ENCODE data around the gene YPEL2. TPM values are rescaled to one million over a fixed set of nuclear protein-coding genes. Genes with fewer than 3 reads are reported as not detected.
A peak's percentile ranks its signal among the peaks of the same experiment; 100 is the strongest.

YPEL2 gene
- total RNA-seq, 2 donors from 2014 or later: 22.8 to 27.7 TPM

DNA sequence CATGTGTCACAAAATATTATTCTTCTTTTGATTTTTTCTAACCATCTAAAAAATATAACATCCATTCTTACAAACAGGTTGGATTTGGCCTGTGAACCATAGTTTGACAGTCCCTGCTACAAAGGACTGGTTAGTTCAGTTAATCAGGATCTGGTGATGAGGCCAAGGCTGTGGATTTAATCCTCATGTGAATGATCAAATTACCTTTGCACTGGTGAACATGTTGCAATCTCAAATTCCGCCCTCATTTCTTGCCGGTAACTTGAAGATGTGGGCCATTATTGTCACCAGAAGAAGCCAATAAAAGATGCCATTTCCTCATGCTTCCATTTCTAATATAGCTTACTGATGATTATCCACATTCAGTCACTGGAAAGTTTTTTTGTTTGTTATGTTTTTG is 35.3 kb upstream of the YPEL2 start:
- TF ChIP-seq, protein P1, sequence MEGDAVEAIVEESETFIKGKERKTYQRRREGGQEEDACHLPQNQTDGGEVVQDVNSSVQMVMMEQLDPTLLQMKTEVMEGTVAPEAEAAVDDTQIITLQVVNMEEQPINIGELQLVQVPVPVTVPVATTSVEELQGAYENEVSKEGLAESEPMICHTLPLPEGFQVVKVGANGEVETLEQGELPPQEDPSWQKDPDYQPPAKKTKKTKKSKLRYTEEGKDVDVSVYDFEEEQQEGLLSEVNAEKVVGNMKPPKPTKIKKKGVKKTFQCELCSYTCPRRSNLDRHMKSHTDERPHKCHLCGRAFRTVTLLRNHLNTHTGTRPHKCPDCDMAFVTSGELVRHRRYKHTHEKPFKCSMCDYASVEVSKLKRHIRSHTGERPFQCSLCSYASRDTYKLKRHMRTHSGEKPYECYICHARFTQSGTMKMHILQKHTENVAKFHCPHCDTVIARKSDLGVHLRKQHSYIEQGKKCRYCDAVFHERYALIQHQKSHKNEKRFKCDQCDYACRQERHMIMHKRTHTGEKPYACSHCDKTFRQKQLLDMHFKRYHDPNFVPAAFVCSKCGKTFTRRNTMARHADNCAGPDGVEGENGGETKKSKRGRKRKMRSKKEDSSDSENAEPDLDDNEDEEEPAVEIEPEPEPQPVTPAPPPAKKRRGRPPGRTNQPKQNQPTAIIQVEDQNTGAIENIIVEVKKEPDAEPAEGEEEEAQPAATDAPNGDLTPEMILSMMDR (conservative IDR thresholded peaks at IDR 0.05): no peak
- Mint-ChIP-seq H3K36me3 (ENCODE audit: low read depth) (no peaks in the 10 kb centered on the region), H3K27ac (peak overlapping the region; percentile 90), H3K4me1 (peaks cover 21% of the 10 kb centered on the region), H3K9me3 (no peaks in the 10 kb centered on the region), H3K27me3 (ENCODE audit: insufficient read depth) (peaks cover 6% of the 10 kb centered on the region), H3K4me3 (no peak overlapping the region)
- Histone ChIP-seq H3K27ac (ENCODE audit: low read depth, low read length) (no peak overlapping the region), H3K9ac (ENCODE audit: extremely low read depth, low read length, poor library complexity, severe bottlenecking) (no peak overlapping the region), H3K27me3 (ENCODE audit: control insufficient read depth, insufficient read depth, low read length, poor library complexity, severe bottlenecking) (no peaks in the 10 kb centered on the region), H3K4me3 (ENCODE audit: low read length) (no peak overlapping the region), H3K4me1 (ENCODE audit: control insufficient read depth, insufficient read depth, low read length) (peaks cover 5% of the 10 kb centered on the region), H3K36me3 (ENCODE audit: control insufficient read depth, insufficient read depth, low read length) (no peaks in the 10 kb centered on the region), H3K9me3 (ENCODE audit: control insufficient read depth, low read length) (no peaks in the 10 kb centered on the region)
- DNase-seq: no peak
- 97 to 100% methylated on average over 1 to 2 of the region's 2 CpGs for WGBS, 2 experiments (ENCODE audit: insufficient coverage in 1 of 2, insufficient read length in 1 of 2)

DNA sequence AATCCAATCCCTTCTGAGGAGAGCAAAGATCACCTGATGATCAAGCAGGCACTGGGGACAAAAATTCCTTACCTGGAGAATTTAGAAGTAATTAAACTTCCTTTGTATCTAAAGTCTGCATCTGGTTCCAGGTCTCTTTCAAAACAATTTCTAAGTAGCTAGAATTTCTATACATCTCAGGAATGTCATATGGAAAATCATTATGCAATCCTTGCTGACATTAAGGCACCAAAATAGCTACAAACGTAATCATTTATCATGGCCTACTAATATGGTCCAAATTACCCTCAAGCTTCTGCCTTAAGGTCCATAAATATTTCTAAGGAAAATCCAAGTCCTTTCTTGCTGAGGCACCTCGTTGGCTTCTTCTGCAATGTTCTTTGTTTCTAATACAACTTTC is 32.9 kb upstream of the YPEL2 start:
- Histone ChIP-seq H3K36me3 (ENCODE audit: control insufficient read depth, insufficient read depth, low read length) (no peaks in the 10 kb centered on the region), H3K4me3 (ENCODE audit: low read length) (no peak overlapping the region), H3K9me3 (ENCODE audit: control insufficient read depth, low read length) (no peaks in the 10 kb centered on the region), H3K27me3 (ENCODE audit: control insufficient read depth, insufficient read depth, low read length, poor library complexity, severe bottlenecking) (no peaks in the 10 kb centered on the region), H3K27ac (ENCODE audit: low read depth, low read length) (no peak overlapping the region), H3K4me1 (ENCODE audit: control insufficient read depth, insufficient read depth, low read length) (peaks cover 5% of the 10 kb centered on the region), H3K9ac (ENCODE audit: extremely low read depth, low read length, poor library complexity, severe bottlenecking) (no peak overlapping the region)
- peaks cover 21% of the 10 kb centered on the region for H3K4me1 Mint-ChIP-seq
- H3K27ac Mint-ChIP-seq: peak overlapping the region; percentile 8
- H3K9me3 Mint-ChIP-seq: no peaks in the 10 kb centered on the region
- DNase-seq: no peak
- TF ChIP-seq, protein P1 (conservative IDR thresholded peaks at IDR 0.05): no peak
- H3K27me3 Mint-ChIP-seq (ENCODE audit: insufficient read depth): peaks cover 3% of the 10 kb centered on the region
- H3K36me3 Mint-ChIP-seq (ENCODE audit: low read depth): no peaks in the 10 kb centered on the region
- 86 to 95% methylated on average over 2 of the region's 2 CpGs for WGBS, 2 experiments (ENCODE audit: insufficient coverage in 1 of 2, insufficient read length in 1 of 2)
- H3K4me3 Mint-ChIP-seq: no peak overlapping the region

DNA sequence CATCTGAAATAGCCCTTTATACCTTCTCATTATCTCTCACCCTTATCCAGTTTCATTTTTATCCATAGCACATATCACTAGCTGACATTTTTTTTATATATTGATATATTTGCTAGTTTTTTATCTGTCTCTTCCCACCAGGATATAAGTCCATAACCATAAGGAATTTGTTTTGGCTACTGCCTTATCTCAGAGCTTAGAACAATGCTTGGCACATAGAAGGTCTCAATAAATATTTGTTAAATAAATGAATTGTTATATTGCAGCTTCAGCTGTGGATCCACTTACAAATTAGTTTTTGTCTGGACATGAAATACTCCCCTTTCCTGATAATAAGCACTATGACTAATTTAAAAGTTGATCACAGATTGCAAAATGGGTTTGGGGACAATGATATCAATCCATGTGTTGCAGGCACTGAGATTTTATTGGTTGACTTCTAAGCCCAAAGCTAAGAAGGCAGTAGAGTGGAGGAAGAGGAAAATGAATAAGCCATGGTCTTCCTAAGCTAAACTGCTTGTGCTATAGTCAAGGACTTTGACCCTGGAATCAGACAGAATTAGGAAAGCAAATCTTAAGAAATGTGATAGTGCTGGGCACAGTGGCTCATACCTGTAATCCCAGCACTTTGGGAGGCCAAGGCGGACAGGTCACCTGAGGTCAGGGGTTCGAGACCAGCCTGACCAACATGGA is 31.9 kb upstream of the YPEL2 start:
- H3K4me1 ChIP-seq (ENCODE audit: control insufficient read depth, insufficient read depth, low read length): peaks cover 5% of the 10 kb centered on the region
- H3K36me3 ChIP-seq (ENCODE audit: control insufficient read depth, insufficient read depth, low read length): no peaks in the 10 kb centered on the region
- TF ChIP-seq, protein P1 (conservative IDR thresholded peaks at IDR 0.05): no peak
- H3K9me3 ChIP-seq (ENCODE audit: control insufficient read depth, low read length): no peaks in the 10 kb centered on the region
- Mint-ChIP-seq H3K4me1 (peaks cover 20% of the 10 kb centered on the region), H3K27me3 (ENCODE audit: insufficient read depth) (peaks cover 3% of the 10 kb centered on the region), H3K27ac (no peak overlapping the region), H3K9me3 (peaks cover 4% of the 10 kb centered on the region), H3K36me3 (ENCODE audit: low read depth) (no peaks in the 10 kb centered on the region), H3K4me3 (no peak overlapping the region)
- H3K4me3 ChIP-seq (ENCODE audit: low read length): no peak overlapping the region
- WGBS, 2 experiments (ENCODE audit: insufficient coverage in 1 of 2, insufficient read length in 1 of 2): 96 to 100% methylated on average over 2 of the region's 2 CpGs
- no peak for DNase-seq
- no peaks in the 10 kb centered on the region for H3K27me3 ChIP-seq (ENCODE audit: control insufficient read depth, insufficient read depth, low read length, poor library complexity, severe bottlenecking)
- no peak overlapping the region for H3K27ac ChIP-seq (ENCODE audit: low read depth, low read length)
- H3K9ac ChIP-seq (ENCODE audit: extremely low read depth, low read length, poor library complexity, severe bottlenecking): no peak overlapping the region
